HG02678 (cell line): ENCODE results near the gene LACTBL1.

Experiments used
- ATAC-seq: cut with Tn5 transposase; IDR thresholded peaks from one replicate; pipeline ENCODE4 v1.9.1; 2021; ENCODE audit warnings: mild to moderate bottlenecking, moderate library complexity; ENCODE audit not compliant: unreplicated experiment

LACTBL1 gene

DNA sequence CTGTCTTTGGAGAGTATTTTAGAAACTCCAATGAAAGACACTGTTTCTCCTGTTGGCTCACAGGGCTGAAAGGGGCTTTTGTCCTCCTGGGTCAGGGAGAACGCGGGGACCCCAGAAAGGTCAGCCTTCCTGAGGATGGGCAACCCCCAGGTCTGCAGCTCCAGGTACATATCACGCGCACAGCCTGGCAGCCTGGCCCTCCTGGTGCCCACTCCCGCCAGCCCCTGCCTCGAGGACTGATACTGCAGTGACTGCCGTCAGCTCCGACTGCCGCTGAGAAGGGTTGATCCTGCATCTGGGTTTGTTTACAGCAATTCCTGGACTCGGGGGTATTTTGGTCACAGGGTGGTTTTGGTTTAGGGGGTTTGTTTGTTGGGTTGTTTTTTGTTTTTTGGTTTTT, 58.5 kb downstream of the LACTBL1 start:
- no peak for ATAC-seq

GRCh38 chr1:22913421-22914141, 59.1 kb downstream of the LACTBL1 start:
- ATAC-seq: no peak

DNA sequence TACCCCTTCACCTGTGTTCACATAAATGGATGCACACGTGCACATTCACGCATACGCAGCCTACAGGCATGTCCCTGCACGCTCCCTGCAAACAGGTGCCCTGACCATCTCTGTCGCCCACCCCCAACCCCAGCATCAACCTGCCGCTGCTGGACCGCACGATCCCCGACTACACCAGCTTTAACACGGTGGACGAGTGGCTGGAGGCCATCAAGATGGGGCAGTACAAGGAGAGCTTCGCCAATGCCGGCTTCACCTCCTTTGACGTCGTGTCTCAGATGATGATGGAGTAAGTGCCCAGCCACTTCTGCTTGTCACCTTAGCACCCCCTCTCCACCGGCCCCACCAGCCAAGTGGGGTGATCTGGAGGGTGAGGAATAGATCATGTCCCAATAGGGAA, 60.4 kb downstream of the LACTBL1 start:
- ATAC-seq: no peak

GRCh38 chr1:22910986-22911651, 61.5 kb downstream of the LACTBL1 start:
- ATAC-seq: no peak

- ATAC-seq: no peak
These were observed 62.4 kb downstream of the LACTBL1 start for GRCh38 chr1:22910286-22910685.

DNA sequence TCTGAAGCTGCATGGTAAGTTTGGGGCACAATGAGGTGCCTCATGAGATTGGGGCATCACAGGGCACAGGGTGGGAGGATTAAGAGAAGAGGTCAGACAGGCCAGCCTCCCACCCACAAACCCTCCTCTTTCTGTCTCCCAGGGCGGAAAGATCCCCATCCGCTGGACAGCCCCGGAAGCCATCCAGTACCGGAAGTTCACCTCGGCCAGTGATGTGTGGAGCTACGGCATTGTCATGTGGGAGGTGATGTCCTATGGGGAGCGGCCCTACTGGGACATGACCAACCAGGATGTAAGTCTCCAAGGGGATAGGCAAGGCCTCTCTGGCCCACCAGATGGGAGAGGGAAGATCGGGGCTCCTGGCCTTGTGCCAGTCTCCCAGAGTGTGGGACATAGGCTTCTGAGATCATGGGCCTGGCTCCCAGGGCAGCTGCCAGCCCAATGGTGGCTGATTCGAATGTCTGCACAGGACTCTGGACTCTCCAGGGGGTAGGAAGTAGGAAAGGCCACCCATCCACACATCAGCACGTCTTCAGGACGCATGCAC, 63.7 kb downstream of the LACTBL1 start:
- no peak for ATAC-seq

DNA sequence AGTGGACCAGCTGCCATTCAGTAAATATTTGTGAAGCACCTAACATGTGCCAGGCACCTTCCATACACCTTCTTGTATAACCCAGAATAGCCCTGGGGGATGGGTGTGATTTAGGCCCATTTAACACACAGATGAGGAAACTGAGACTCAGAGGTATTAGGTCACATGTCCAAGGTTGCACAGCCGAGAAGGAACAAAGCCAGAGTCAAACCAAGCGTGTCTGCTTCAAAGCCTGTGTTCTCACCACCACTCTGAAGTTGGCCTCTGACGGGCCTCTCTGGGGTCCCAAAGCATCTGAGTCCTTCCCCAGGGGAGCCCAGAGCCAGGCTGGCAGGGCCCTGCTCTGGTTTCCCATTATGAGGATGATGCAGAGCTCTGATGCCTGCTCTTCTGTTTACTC, 65.1 kb downstream of the LACTBL1 start:
- ATAC-seq: no peak

GRCh38 chr1:22906968-22907367, 65.7 kb downstream of the LACTBL1 start:
- no peak for ATAC-seq

- ATAC-seq: no peak
These were observed 69.6 kb downstream of the LACTBL1 start for GRCh38 chr1:22903113-22903512.
